ENCODE results near the gene WSB2. TPM values are rescaled to one million over a fixed set of nuclear protein-coding genes. Genes with fewer than 3 reads are reported as not detected.
A peak's percentile ranks its signal among the peaks of the same experiment; 100 is the strongest.

WSB2 gene
- total RNA-seq, 2 donors from 2014 or later, result 60.7 to 61.7 TPM

DNA sequence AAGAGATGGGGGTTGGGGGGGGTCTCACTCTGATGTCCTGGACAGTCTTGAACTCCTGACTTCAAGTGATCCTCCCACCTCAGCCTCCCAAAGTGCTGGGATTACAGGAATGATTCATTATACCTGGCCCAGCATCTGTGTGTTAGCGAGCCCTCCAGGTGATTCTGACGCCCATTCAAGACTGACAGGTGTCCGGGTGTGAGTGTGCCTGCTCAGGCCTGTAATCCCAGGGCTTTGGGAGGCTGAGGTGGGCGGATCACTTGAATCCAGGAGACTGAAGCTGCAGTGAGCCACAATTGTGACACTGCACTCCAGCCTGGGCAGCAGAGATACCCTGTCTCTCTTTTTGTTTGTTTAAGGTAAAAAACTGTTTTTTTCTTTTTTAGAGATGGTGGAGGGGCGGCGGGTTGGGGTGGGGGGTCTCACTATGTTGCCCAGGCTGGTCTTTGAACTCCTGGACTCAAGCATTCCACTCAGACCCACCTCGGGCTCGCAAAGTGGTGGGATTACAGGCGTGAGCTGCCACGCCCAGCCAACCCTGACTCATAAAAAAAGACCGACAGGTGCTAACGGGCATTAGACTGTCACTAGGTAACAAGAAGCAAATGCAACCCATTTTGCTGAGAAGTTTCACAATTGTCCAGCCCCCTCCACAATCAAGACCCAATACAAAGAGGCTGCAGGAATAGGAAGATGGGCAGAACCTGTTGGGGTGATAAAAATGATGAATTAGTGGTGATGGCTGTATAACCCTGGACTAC, 38.1 kb upstream of the WSB2 start:
- peaks cover 17% of the 10 kb centered on the region for H3K36me3 Mint-ChIP-seq (ENCODE audit: low read depth)
- no peaks in the 10 kb centered on the region for H3K27me3 Mint-ChIP-seq (ENCODE audit: insufficient read depth)
- no peak overlapping the region for H3K4me3 Mint-ChIP-seq
- H3K9me3 ChIP-seq (ENCODE audit: control insufficient read depth, low read length), result no peaks in the 10 kb centered on the region
- H3K4me3 ChIP-seq (ENCODE audit: low read length), result no peak overlapping the region
- H3K36me3 ChIP-seq (ENCODE audit: control insufficient read depth, insufficient read depth, low read length), result peaks cover 16% of the 10 kb centered on the region
- peaks cover 16% of the 10 kb centered on the region for H3K4me1 Mint-ChIP-seq
- H3K4me1 ChIP-seq (ENCODE audit: control insufficient read depth, insufficient read depth, low read length), result no peaks in the 10 kb centered on the region
- 88 to 89% methylated on average over 10 to 12 of the region's 12 CpGs for WGBS, 2 experiments (ENCODE audit: insufficient coverage in 1 of 2, insufficient read length in 1 of 2)
- DNase-seq, result peak; percentile 74
- no peaks in the 10 kb centered on the region for H3K9me3 Mint-ChIP-seq
- no peak overlapping the region for H3K27ac ChIP-seq (ENCODE audit: low read depth, low read length)
- H3K9ac ChIP-seq (ENCODE audit: extremely low read depth, low read length, poor library complexity, severe bottlenecking), result no peak overlapping the region
- H3K27ac Mint-ChIP-seq, result no peak overlapping the region
- no peaks in the 10 kb centered on the region for H3K27me3 ChIP-seq (ENCODE audit: control insufficient read depth, insufficient read depth, low read length, poor library complexity, severe bottlenecking)
- TF ChIP-seq CTCF (conservative IDR thresholded peaks at IDR 0.05), result no peak

DNA sequence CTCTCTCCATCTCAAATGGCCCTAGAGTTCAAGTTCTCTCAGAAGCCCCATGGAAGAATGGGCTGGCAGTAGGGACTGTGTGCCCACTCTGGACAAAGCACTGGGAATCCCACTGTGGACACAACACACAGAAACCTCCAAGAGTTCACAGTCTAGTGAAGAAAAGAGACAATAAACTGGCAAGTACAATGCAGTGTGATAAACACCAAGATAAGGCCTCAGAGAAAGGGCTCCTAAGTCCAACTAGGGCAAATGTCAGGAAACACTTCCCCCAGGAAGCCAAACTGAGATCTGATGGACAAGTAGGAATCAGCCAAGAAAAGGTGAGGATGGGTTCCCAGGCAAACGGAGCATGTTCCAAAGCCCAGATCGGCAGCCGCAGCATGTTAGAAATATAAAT, 37.4 kb upstream of the WSB2 start:
- Histone ChIP-seq H3K27me3 (ENCODE audit: control insufficient read depth, insufficient read depth, low read length, poor library complexity, severe bottlenecking) (no peaks in the 10 kb centered on the region), H3K9me3 (ENCODE audit: control insufficient read depth, low read length) (no peaks in the 10 kb centered on the region), H3K27ac (ENCODE audit: low read depth, low read length) (peak overlapping the region; percentile 24), H3K4me1 (ENCODE audit: control insufficient read depth, insufficient read depth, low read length) (no peaks in the 10 kb centered on the region), H3K4me3 (ENCODE audit: low read length) (no peak overlapping the region), H3K36me3 (ENCODE audit: control insufficient read depth, insufficient read depth, low read length) (peaks cover 16% of the 10 kb centered on the region), H3K9ac (ENCODE audit: extremely low read depth, low read length, poor library complexity, severe bottlenecking) (no peak overlapping the region)
- no peak for TF ChIP-seq CTCF (conservative IDR thresholded peaks at IDR 0.05)
- Mint-ChIP-seq H3K36me3 (ENCODE audit: low read depth) (peaks cover 18% of the 10 kb centered on the region), H3K9me3 (no peaks in the 10 kb centered on the region), H3K27ac (peak overlapping the region; percentile 59), H3K4me3 (no peak overlapping the region), H3K4me1 (peaks cover 16% of the 10 kb centered on the region), H3K27me3 (ENCODE audit: insufficient read depth) (no peaks in the 10 kb centered on the region)
- peak; percentile 56 for DNase-seq
- WGBS, 2 experiments (ENCODE audit: insufficient coverage in 1 of 2, insufficient read length in 1 of 2), result 93% methylated on average over 3 of the region's 3 CpGs; no CpG with 5 or more reads in 1 of the 2 experiments

- WGBS, 2 experiments (ENCODE audit: insufficient coverage in 1 of 2, insufficient read length in 1 of 2), result 93 to 100% methylated on average over 1 to 2 of the region's 3 CpGs
- Histone ChIP-seq H3K27ac (ENCODE audit: low read depth, low read length) (no peak overlapping the region), H3K9ac (ENCODE audit: extremely low read depth, low read length, poor library complexity, severe bottlenecking) (no peak overlapping the region), H3K4me1 (ENCODE audit: control insufficient read depth, insufficient read depth, low read length) (no peaks in the 10 kb centered on the region), H3K4me3 (ENCODE audit: low read length) (no peak overlapping the region), H3K9me3 (ENCODE audit: control insufficient read depth, low read length) (no peaks in the 10 kb centered on the region), H3K27me3 (ENCODE audit: control insufficient read depth, insufficient read depth, low read length, poor library complexity, severe bottlenecking) (no peaks in the 10 kb centered on the region), H3K36me3 (ENCODE audit: control insufficient read depth, insufficient read depth, low read length) (peaks cover 18% of the 10 kb centered on the region)
- no peak for DNase-seq
- Mint-ChIP-seq H3K36me3 (ENCODE audit: low read depth) (peaks cover 42% of the 10 kb centered on the region), H3K27me3 (ENCODE audit: insufficient read depth) (no peaks in the 10 kb centered on the region), H3K4me3 (no peak overlapping the region), H3K27ac (no peak overlapping the region), H3K9me3 (no peaks in the 10 kb centered on the region), H3K4me1 (peaks cover 5% of the 10 kb centered on the region)
- TF ChIP-seq CTCF (conservative IDR thresholded peaks at IDR 0.05), result no peak
Observed at GRCh38 chr12:118094039-118094438, 33.1 kb upstream of the WSB2 start.
